ENCODE results near the gene SZT2.

Gene SZT2

GRCh38 chr1:43447891-43448708, 58.4 kb downstream of the SZT2 start:
- no peak overlapping the region for H3K4me3 ChIP-seq (ENCODE audit: low read depth, low read length)
- DNase-seq (ENCODE audit: low read depth) = no peak
- TF ChIP-seq MYC (IDR thresholded peaks at IDR 0.05; ENCODE audit: low read depth, low read length) = no peak
- TF ChIP-seq CTCF (IDR thresholded peaks at IDR 0.05; ENCODE audit: low read depth, low read length) = no peak
- no peak for TF ChIP-seq POLR2A (IDR thresholded peaks at IDR 0.05; ENCODE audit: extremely low read depth, insufficient read length)
- TF ChIP-seq MAX (IDR thresholded peaks at IDR 0.05; ENCODE audit: low read depth, low read length) = no peak

- no peak for DNase-seq (ENCODE audit: low read depth)
- no peak overlapping the region for H3K4me3 ChIP-seq (ENCODE audit: low read depth, low read length)
- TF ChIP-seq MAX (IDR thresholded peaks at IDR 0.05; ENCODE audit: low read depth, low read length) = no peak
- no peak for TF ChIP-seq CTCF (IDR thresholded peaks at IDR 0.05; ENCODE audit: low read depth, low read length)
- TF ChIP-seq POLR2A (IDR thresholded peaks at IDR 0.05; ENCODE audit: extremely low read depth, insufficient read length) = no peak
- TF ChIP-seq MYC (IDR thresholded peaks at IDR 0.05; ENCODE audit: low read depth, low read length) = no peak
These were observed 59.4 kb downstream of the SZT2 start for GRCh38 chr1:43448955-43449707.

- no peak overlapping the region for H3K4me3 ChIP-seq (ENCODE audit: low read depth, low read length)
- TF ChIP-seq MYC (IDR thresholded peaks at IDR 0.05; ENCODE audit: low read depth, low read length) (no peak), MAX (IDR thresholded peaks at IDR 0.05; ENCODE audit: low read depth, low read length) (no peak), CTCF (IDR thresholded peaks at IDR 0.05; ENCODE audit: low read depth, low read length) (no peak), POLR2A (IDR thresholded peaks at IDR 0.05; ENCODE audit: extremely low read depth, insufficient read length) (no peak)
- no peak for DNase-seq (ENCODE audit: low read depth)
These were observed 60.0 kb downstream of the SZT2 start for GRCh38 chr1:43449708-43450069.

GRCh38 chr1:43450251-43450941, 60.7 kb downstream of the SZT2 start:
- H3K4me3 ChIP-seq (ENCODE audit: low read depth, low read length) = no peak overlapping the region
- DNase-seq (ENCODE audit: low read depth) = no peak
- TF ChIP-seq POLR2A (IDR thresholded peaks at IDR 0.05; ENCODE audit: extremely low read depth, insufficient read length) (no peak), CTCF (IDR thresholded peaks at IDR 0.05; ENCODE audit: low read depth, low read length) (no peak), MYC (IDR thresholded peaks at IDR 0.05; ENCODE audit: low read depth, low read length) (no peak), MAX (IDR thresholded peaks at IDR 0.05; ENCODE audit: low read depth, low read length) (no peak)

GRCh38 chr1:43451157-43451591, 61.5 kb downstream of the SZT2 start:
- no peak for TF ChIP-seq MYC (IDR thresholded peaks at IDR 0.05; ENCODE audit: low read depth, low read length)
- TF ChIP-seq CTCF (IDR thresholded peaks at IDR 0.05; ENCODE audit: low read depth, low read length) = no peak
- no peak for TF ChIP-seq MAX (IDR thresholded peaks at IDR 0.05; ENCODE audit: low read depth, low read length)
- TF ChIP-seq POLR2A (IDR thresholded peaks at IDR 0.05; ENCODE audit: extremely low read depth, insufficient read length) = no peak
- no peak overlapping the region for H3K4me3 ChIP-seq (ENCODE audit: low read depth, low read length)
- no peak for DNase-seq (ENCODE audit: low read depth)

Data from NB4 (cell line).